KOPT-K1 (cell line): ENCODE measurements around the gene METTL15.
"Not testable (repeated sequence)": the region's sequence is repeated elsewhere in the genome, so short reads cannot be mapped to it uniquely, and the experiment has no call there.

Experiments
- H3K27ac ChIP-seq: fragments of 200-600 bp; sonication (generic); 2 replicates; pipeline ENCODE4 v1.5.1; 2016; ENCODE audit warnings: antibody characterized with exemption, mild to moderate bottlenecking, low read depth, low read length; ENCODE audit not compliant: poor library complexity, severe bottlenecking
- H3K36me3 ChIP-seq: fragments of 200-600 bp; sonication (generic); 2 replicates; pipeline ENCODE4 v1.5.1; 2017; ENCODE audit warnings: antibody characterized with exemption, mild to moderate bottlenecking, low read length, moderate library complexity; ENCODE audit not compliant: insufficient read depth
- H3K9me3 ChIP-seq: fragments of 200-600 bp; sonication (generic); 2 replicates; pipeline ENCODE4 v1.5.1; 2017; ENCODE audit warnings: antibody characterized with exemption, low read length, mild to moderate bottlenecking; ENCODE audit not compliant: insufficient read depth, poor library complexity, severe bottlenecking

The METTL15 gene

DNA sequence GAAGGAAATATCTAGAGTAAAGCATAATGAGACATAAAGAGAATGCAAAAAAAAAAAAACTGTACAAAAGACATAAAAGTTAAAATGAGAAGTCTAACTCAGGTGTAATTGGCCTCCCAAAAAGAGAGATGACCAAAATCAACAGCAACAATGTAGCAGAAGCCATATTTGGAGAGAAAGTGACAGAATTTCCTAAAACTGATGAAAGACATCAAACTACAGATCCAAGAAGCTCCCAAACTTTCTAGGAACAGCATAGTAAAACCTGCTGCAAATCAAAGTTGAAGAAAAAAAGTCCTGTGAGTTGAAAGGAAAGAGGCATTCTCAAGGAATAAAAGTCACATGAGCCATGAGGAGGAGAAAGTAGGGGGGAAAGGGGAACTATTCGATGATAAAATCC lies 231.3 kb downstream of the METTL15 start:
- Histone ChIP-seq H3K27ac (no peak overlapping the region), H3K36me3 (no peaks in the 10 kb centered on the region), H3K9me3 (peaks cover 16% of the 10 kb centered on the region)

DNA sequence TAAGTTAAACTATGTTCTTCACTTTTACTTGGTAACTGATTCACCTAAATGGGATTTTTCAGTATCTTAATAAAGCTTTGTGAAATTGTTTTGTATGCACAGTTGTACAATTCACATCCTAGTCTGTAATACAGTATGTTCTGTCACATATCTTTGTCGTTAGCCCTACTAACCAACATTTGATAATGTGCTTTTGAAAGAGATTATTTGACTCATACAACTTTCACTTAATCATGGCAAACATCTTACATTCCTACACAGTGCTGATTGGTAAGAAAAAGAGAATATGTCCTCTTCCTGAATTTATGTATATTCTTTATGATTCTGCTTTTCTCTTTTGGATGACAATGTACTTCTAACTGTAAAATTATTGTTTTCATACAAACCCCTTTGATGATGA lies 234.5 kb downstream of the METTL15 start:
- Histone ChIP-seq H3K9me3 (peaks cover 16% of the 10 kb centered on the region), H3K36me3 (no peaks in the 10 kb centered on the region), H3K27ac (no peak overlapping the region)

- Histone ChIP-seq H3K27ac (no peak overlapping the region), H3K9me3 (peaks cover 11% of the 10 kb centered on the region), H3K36me3 (no peaks in the 10 kb centered on the region)
Observed at GRCh38 chr11:28343304-28344233, 235.4 kb downstream of the METTL15 start.

GRCh38 chr11:28346209-28346608 lies 238.0 kb downstream of the METTL15 start:
- no peaks in the 10 kb centered on the region for H3K9me3 ChIP-seq
- no peaks in the 10 kb centered on the region for H3K36me3 ChIP-seq
- H3K27ac ChIP-seq = no peak overlapping the region

- Histone ChIP-seq H3K9me3 (no peaks in the 10 kb centered on the region), H3K36me3 (no peaks in the 10 kb centered on the region), H3K27ac (no peak overlapping the region)
Observed at GRCh38 chr11:28346721-28347120, 238.5 kb downstream of the METTL15 start.

GRCh38 chr11:28347371-28347770 lies 239.2 kb downstream of the METTL15 start:
- Histone ChIP-seq H3K36me3 (no peaks in the 10 kb centered on the region), H3K27ac (no peak overlapping the region), H3K9me3 (no peaks in the 10 kb centered on the region)

DNA sequence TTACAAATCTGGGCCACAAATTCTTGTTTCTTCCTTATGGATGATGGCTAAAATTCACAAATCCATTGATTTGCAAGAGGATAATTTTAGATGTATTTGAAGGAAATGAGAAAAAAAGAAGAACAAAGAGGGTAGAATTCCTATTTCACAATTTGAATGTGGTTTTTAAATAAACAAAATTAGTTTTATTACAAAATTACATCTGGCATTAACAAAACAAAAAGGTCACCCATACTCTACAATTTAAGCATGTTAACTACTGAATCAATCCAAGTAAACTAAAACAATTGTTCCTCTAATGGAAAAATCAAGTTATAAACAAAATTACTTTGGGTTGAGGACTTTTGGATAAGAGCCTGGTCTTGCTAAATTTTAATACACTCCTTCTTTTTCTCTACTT lies 242.0 kb downstream of the METTL15 start:
- H3K27ac ChIP-seq = no peak overlapping the region
- H3K9me3 ChIP-seq = no peaks in the 10 kb centered on the region
- H3K36me3 ChIP-seq = no peaks in the 10 kb centered on the region

DNA sequence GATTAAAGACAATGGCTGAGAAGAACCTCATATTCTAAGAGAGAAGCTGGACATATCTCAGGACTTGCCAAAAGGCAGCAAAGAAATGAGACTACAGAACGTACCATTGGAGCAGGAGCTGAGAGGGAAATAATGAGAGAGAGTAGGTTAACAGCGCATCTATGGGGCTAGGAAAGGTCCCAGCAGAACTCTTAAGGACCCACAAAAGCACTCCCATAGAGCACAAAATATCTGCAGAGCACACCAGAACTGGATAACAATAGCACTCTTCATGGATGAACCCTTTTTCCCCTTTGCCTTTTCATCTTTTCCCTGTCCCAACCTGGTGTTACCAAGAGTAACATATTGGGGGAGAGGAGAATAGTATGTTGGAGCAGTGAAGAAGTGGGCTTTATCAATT lies 245.8 kb downstream of the METTL15 start:
- no peaks in the 10 kb centered on the region for H3K36me3 ChIP-seq
- H3K9me3 ChIP-seq = no peaks in the 10 kb centered on the region
- no peak overlapping the region for H3K27ac ChIP-seq

GRCh38 chr11:28366549-28367346 lies 258.6 kb downstream of the METTL15 start:
- Histone ChIP-seq H3K9me3 (peaks cover 12% of the 10 kb centered on the region), H3K27ac (no peak overlapping the region)

DNA sequence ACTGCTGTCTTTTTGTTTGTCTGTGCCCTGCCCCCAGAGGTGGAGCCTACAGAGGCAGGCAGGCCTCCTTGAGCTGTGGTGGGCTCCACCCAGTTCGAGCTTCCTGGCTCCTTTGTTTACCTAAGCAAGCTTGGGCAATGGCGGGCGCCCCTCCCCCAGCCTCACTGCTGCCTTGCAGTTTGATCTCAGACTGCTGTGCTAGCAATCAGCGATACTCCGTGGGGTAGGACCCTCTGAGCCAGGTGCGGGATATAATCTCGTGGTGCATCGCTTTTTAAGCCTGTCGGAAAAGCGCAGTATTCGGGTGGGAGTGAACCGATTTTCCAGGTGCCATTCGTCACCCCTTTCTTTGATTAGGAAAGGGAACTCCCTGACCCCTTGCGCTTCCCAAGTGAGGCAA lies 269.9 kb downstream of the METTL15 start:
- not testable (repeated sequence) for H3K36me3 ChIP-seq, H3K9me3 ChIP-seq, H3K27ac ChIP-seq

More at GRCh38 chr11:28366549-28367346, 258.6 kb downstream of the METTL15 start:
- no peaks in the 10 kb centered on the region for H3K36me3 ChIP-seq
